Coronary artery (tissue), 2 donors: Measurements from ENCODE around the gene ELP2.

ENCODE experiments used
- DNase-seq: peaks from one replicate; pipeline ENCODE4 v3.0.0-alpha.2; 2017; ENCODE audit warnings: low spot score
- H3K27ac ChIP-seq, 2 donors: fragments of 200-600 bp; sonication (generic); one replicate each; pipeline ENCODE4 v1.5.1; 2016 to 2019
- H3K4me3 ChIP-seq: fragments of 200-600 bp; sonication (generic); 2 replicates; pipeline ENCODE4 v1.5.1; 2016; ENCODE audit warnings: mild to moderate bottlenecking, moderate library complexity
- CTCF ChIP-seq: fragments of 200-600 bp; sonication (generic); IDR thresholded peaks from one replicate; pipeline ENCODE4 v1.5.1; 2019; ENCODE audit warnings: antibody characterized with exemption

ELP2 gene

GRCh38 chr18:36181898-36182506 lies 52.3 kb downstream of the ELP2 start:
- no peak overlapping the region for H3K27ac ChIP-seq

DNA sequence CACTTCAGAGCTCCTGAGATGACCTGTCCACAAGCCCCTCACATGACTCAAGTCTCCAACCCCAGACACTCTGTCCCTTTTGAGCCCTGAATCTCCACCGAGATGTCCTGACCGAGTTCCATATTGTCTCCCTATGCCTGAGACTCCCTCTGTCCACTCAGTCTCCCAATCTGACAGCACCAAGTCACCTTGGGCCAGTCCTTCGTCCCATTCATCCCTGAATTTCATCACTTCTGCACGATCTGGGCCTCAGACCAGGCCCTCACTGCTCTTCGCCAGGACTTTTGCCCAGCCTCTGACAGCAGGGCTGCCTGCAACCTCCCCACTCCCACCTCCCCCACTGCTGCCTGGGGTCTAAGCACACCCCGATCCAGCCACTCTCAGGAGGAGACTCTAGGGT lies 53.3 kb downstream of the ELP2 start:
- TF ChIP-seq CTCF: no peak
- no peak overlapping the region for H3K4me3 ChIP-seq
- no peak for DNase-seq

More at GRCh38 chr18:36181898-36182506, 52.3 kb downstream of the ELP2 start:
- TF ChIP-seq CTCF: no peak
- DNase-seq: no peak
- H3K4me3 ChIP-seq: no peak overlapping the region

DNA sequence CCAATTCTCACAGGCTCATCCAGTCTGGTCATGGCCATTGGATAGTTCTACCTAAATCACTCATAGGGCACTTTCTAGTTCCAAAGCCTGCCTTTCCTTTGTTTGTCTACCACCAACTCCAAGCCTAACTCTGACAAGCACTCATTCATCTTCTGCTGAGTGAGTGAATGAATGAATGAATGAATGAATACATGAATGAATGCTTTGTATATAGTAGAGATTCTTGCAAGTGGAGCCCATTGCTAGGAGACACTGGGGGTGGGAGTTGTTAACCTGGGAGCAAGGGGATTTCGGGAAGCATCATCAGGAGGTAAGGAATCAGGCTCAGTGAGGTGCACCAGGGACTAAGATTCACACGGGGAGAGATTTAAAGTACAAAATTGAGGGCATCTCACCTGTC lies 54.3 kb downstream of the ELP2 start:
- no peak overlapping the region for H3K27ac ChIP-seq
- no peak for DNase-seq
- no peak for TF ChIP-seq CTCF
- H3K4me3 ChIP-seq: no peak overlapping the region

More for the DNA sequence above, 53.3 kb downstream of the ELP2 start:
- H3K27ac ChIP-seq: no peak overlapping the region

GRCh38 chr18:36185157-36185556 lies 55.5 kb downstream of the ELP2 start:
- no peak overlapping the region for H3K27ac ChIP-seq
- no peak for TF ChIP-seq CTCF
- DNase-seq: no peak
- H3K4me3 ChIP-seq: no peak overlapping the region

GRCh38 chr18:36185901-36186460 lies 56.3 kb downstream of the ELP2 start:
- peak overlapping the region; percentile 83 for H3K4me3 ChIP-seq
- no peak overlapping the region for H3K27ac ChIP-seq
- no peak for DNase-seq
- TF ChIP-seq CTCF: no peak

- H3K27ac ChIP-seq: peak overlapping the region in 1 of 2 donors; percentile 11
These were observed 56.9 kb downstream of the ELP2 start for GRCh38 chr18:36186461-36187192.

More at GRCh38 chr18:36186461-36187192, 56.9 kb downstream of the ELP2 start:
- TF ChIP-seq CTCF: no peak
- DNase-seq: no peak
- peak overlapping the region; percentile 83 for H3K4me3 ChIP-seq
